Thyroid gland (tissue), 4 donors: ENCODE data around the gene EFCAB6.

Experiments
- POLR2A ChIP-seq, 2 donors: fragments of 450-650 bp; IDR thresholded peaks; one replicate each; pipeline ENCODE4 v1.6.1; 2017; ENCODE audit warnings: antibody characterized with exemption in 2 of 2, mild to moderate bottlenecking in 2 of 2, moderate library complexity in 1 of 2
- TF ChIP-seq, protein P1 (sequence below), 6 experiments: fragments of 200-600 bp in 3 of 6; fragments of 450-650 bp in 3 of 6; sonication (generic) in 3 of 6; IDR thresholded peaks; one replicate each; pipeline ENCODE4 v1.5.1; 2016 to 2019; ENCODE audit warnings: antibody characterized with exemption in 6 of 6, mild to moderate bottlenecking in 2 of 6, inconsistent platforms in 1 of 6, moderate library complexity in 1 of 6

- TF ChIP-seq POLR2A (IDR thresholded peaks at IDR 0.05), result no peak
- TF ChIP-seq, protein P1, sequence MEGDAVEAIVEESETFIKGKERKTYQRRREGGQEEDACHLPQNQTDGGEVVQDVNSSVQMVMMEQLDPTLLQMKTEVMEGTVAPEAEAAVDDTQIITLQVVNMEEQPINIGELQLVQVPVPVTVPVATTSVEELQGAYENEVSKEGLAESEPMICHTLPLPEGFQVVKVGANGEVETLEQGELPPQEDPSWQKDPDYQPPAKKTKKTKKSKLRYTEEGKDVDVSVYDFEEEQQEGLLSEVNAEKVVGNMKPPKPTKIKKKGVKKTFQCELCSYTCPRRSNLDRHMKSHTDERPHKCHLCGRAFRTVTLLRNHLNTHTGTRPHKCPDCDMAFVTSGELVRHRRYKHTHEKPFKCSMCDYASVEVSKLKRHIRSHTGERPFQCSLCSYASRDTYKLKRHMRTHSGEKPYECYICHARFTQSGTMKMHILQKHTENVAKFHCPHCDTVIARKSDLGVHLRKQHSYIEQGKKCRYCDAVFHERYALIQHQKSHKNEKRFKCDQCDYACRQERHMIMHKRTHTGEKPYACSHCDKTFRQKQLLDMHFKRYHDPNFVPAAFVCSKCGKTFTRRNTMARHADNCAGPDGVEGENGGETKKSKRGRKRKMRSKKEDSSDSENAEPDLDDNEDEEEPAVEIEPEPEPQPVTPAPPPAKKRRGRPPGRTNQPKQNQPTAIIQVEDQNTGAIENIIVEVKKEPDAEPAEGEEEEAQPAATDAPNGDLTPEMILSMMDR (IDR thresholded peaks at IDR 0.05), result no peak
Observed at GRCh38 chr22:43819421-43819921, 7.4 kb upstream of the EFCAB6 start.
